WI38 (cell line): Measurements from ENCODE around the gene UNC93B1.

Experiments used
- H3K4me3 ChIP-seq: 2 replicates; pipeline ENCODE4 v1.5.1; 2011; ENCODE audit warnings: low read depth, mild to moderate bottlenecking, control low read depth, low read length
- CTCF ChIP-seq: IDR thresholded peaks from 2 replicates; pipeline ENCODE4 v1.5.1; 2012; ENCODE audit warnings: low read depth, mild to moderate bottlenecking, control low read depth, low read length

UNC93B1 gene

DNA sequence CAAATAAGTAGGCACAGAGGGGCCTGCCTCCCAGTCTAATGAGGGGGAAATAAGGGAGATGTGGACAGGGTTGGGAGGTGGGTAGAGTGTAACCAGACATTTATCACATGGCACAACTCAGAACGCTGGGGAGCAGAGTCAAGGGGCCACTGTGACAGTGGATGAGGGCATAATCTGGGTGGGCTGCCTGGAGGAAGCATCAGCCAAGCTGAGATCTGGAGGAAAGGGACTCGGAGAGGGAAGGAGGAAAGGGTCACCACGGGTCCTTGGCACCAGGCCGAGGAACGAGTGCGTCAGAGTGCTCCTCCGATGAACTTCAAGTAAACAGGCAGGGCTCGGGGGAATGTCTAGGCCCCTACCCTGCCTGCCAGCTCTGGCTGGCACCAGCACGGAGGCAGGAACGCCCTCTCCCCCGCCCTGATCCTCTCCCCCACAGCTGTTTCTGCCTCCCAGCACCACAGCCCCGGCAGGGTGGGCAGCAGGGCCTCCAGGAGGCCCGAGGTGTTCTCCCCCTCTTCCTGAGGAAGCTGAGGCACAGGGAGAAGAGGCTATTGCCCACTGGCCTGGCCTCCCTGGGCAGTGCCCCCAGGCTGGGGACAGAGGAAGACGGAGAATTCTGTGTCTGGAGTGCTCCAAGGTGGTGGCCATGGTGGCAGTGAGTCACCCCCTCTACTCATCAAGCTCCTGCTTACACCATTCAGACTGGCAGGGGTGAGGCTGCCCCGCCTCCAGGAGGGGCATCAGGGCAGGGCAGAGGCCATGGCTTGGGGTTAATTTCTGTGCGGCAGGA lies 10.5 kb upstream of the UNC93B1 start:
- no peak for TF ChIP-seq CTCF
- no peak overlapping the region for H3K4me3 ChIP-seq

DNA sequence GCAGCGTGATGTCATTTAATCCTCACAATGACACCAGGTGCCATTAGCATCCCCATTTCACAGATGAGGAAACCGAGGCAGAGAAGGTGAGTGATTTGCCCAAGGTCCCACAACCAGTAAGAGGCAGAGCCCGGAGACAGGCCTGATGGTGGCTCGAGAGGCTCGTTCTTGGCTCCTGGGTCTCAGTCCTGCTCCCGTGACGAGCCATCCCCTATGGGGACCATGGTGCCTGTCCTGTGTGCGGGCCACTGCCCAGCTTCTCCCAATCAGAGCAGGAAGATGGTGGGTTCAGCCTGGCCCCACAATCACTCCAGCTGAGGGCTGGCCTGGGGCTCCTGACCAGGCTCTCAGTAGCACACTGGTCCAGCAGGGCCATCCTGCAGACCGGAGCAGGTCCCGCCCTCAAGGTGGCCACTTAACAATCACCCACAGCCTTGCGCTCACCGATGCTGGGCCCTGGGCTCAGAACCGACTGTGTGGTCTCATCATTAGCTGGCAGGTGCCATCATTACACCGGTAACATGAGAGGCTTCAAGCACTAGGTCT lies 9.8 kb upstream of the UNC93B1 start:
- no peak overlapping the region for H3K4me3 ChIP-seq
- no peak for TF ChIP-seq CTCF

DNA sequence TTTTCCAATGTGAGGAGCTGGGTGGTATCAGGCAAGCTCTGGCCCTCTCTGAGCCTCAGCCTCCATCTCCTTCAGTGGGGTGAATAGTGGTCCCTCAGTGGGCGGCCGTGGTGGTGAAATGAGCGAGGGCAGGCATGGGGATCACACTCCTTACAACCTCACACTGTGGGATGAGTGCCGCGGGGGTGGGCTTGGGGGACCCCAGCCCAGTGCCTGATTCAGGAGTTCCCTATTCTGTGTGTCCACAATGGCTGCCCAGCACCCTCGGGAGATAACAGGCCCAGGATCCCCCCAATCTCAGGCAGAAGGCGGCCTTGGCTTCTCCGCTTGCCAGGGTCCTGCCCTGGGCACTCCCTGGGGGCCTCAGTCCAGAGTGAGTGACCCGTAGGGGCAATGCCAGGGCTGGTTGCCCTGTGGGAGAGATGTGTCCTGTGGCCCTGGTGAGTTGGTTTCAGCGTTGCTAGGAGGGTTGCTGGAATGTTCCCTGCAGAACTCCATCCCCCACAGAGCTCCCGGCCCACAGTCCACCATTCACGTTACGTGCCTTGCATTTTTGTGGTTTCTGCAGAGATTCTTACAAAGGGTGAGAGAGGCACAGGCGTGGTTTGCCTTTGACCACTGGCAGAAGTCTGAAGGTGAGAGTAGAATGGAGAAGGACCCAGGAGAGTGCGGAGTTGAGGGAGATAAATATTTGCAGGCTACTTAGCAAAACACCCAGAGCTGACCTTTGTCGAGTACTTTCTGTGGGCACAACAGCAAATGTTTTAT lies 9.1 kb upstream of the UNC93B1 start:
- no peak overlapping the region for H3K4me3 ChIP-seq
- TF ChIP-seq CTCF, result no peak

GRCh38 chr11:68012044-68012842 lies 8.3 kb upstream of the UNC93B1 start:
- H3K4me3 ChIP-seq, result no peak overlapping the region
- no peak for TF ChIP-seq CTCF

DNA sequence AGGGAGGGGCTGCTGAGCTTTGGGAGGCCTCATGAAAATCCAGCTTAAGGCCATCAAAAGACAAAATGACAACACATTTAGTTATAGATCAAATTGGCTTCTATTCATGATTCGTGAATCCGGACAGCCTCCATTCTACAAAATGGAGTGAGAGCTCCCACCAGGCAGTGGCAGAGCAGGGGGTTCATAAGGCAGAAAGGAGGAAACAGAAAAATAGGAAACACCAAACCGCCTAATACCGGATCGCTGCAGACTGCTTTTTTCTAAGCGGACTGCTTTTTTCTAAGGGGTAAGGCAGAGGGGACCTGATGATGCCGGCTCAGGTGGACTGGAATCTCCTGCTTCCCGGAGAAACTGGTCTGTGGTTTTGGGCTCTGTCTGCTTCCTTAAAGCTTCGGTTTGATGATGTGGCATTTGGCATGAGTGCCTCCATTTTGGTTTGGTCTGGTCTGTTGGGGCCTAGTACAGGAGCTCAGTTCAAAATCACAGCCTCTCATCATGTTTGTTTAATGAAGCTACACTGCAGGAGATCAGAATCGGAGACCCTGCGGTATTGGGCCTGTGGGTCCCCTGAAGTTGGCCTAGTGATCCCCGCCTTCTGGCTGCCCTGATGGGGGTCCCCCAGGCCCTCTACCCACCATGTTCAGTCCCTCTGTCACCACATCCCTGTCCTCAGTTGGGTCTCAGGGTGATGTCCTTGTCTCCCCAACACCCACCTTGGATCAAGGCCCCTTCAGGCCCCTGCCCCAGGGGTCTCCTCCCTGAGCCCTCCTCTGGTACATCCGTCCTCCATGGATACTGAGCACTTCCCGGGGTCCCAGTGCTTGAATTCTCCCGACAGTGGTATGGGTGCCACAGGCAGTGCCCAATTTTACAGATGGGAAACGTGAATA lies 7.4 kb upstream of the UNC93B1 start:
- H3K4me3 ChIP-seq, result peak overlapping the region; percentile 55
- TF ChIP-seq CTCF, result no peak
